Measurements from ENCODE around the gene TJP1.

GRCh38 chr15:29776859-29777258 lies 45.4 kb downstream of the TJP1 start:
- no peak for TF ChIP-seq CTCF (IDR thresholded peaks at IDR 0.05)
- no peak for TF ChIP-seq POLR2A (IDR thresholded peaks at IDR 0.05)
